ENCODE measurements around the gene NSG2. TPM values are rescaled to one million over a fixed set of nuclear protein-coding genes. Genes with fewer than 3 reads are reported as not detected.

The NSG2 gene
- polyA plus RNA-seq, 2 donors: 0.02 to 0.04 TPM

DNA sequence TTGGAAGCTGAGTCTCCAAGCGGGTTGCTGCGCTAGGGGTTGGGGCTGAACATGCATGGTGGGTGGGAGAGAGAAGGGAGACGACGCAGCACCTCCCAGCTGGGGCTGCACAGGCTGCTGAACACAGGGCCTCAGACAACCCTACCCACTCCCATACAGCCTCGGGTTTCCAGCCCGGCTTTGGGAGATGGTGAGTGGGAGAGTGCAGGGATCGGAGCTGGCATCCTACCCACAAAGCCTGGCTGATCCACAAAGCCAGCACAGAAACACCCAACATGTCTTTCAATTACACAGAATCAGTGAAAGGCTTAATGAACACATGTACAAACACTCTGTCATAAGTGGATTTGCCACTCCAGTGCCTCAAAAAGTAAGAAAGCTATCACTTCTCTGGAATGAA lies 64.8 kb downstream of the NSG2 start:
- Histone ChIP-seq H3K4me1 (ENCODE audit: control insufficient read depth in 2 of 2, insufficient read depth in 2 of 2, low read length in 1 of 2) (no peaks in the 10 kb centered on the region), H3K4me3 (ENCODE audit: low read depth in 1 of 2, low read length in 2 of 2) (no peak overlapping the region), H3K27me3 (ENCODE audit: control insufficient read depth in 1 of 2, insufficient read depth in 2 of 2, low read length in 2 of 2) (no peaks in the 10 kb centered on the region), H3K27ac (ENCODE audit: low read depth in 2 of 2, low read length in 1 of 2) (no peak overlapping the region), H3K9me3 (ENCODE audit: control insufficient read depth in 2 of 2, insufficient read depth in 1 of 2, low read depth in 1 of 2, low read length in 1 of 2) (no peaks in the 10 kb centered on the region), H3K36me3 (ENCODE audit: control insufficient read depth in 2 of 2, insufficient read depth in 2 of 2, low read length in 1 of 2) (no peaks in the 10 kb centered on the region)
- 85 to 86% methylated on average over 7 of the region's 7 CpGs for WGBS, 2 donors

DNA sequence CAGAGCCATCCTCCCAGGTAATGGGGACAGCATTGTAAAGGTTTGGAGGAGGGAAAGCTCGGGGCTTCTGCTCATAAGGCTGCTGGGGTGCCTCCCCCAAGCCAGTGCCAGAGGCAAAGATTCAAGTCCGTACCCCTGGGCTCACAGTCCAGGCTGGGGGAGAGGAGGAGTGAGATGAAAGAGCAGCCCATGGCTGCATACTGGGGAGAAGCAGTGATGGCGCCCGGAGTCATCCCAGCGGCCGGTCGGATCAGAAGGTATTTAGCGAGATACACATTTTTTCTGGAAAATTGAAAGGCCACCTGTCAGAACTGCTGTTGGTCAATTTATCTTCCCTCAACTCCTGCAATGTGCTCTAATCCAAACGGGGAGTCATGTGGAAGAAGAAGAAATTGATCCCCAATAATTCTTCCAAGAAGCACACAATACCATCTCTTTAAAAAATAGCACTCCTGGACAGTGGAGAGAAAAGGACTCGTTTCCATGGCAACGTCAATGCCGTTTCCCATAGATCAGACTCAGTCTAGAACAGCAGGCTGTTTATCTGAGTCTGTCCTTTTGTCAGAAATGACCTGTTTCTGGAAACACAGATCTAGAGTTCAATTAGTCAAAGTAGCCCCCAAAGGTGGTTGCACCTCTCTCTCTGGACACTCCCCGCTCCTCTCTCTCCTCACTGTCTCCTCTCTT lies 65.9 kb downstream of the NSG2 start:
- WGBS, 2 donors: 76 to 80% methylated on average over 13 of the region's 13 CpGs
- H3K36me3 ChIP-seq (ENCODE audit: control insufficient read depth in 2 of 2, insufficient read depth in 2 of 2, low read length in 1 of 2): no peaks in the 10 kb centered on the region
- H3K4me1 ChIP-seq (ENCODE audit: control insufficient read depth in 2 of 2, insufficient read depth in 2 of 2, low read length in 1 of 2): no peaks in the 10 kb centered on the region
- no peak overlapping the region for H3K4me3 ChIP-seq (ENCODE audit: low read depth in 1 of 2, low read length in 2 of 2)
- no peaks in the 10 kb centered on the region for H3K27me3 ChIP-seq (ENCODE audit: control insufficient read depth in 1 of 2, insufficient read depth in 2 of 2, low read length in 2 of 2)
- H3K9me3 ChIP-seq (ENCODE audit: control insufficient read depth in 2 of 2, insufficient read depth in 1 of 2, low read depth in 1 of 2, low read length in 1 of 2): no peaks in the 10 kb centered on the region
- no peak overlapping the region for H3K27ac ChIP-seq (ENCODE audit: low read depth in 2 of 2, low read length in 1 of 2)

DNA sequence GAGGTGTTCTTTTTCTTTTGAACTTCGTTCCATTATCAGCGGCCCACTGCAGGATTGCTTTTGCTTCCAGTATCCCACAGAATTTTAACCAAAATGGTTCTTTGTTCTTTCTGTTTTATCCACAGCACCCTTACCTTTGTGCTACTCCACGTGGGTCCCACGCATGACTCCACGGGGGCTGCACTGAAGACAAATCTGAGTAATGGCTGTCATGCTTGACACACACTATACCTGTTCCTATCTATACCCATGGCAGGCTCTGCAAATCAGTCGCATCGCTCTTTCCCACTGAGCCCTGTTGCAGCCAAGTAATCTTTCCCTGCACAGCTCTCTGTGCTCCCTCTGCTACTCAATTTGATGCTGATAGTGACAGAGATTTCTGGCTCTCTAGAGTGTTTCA lies 69.7 kb downstream of the NSG2 start:
- H3K4me1 ChIP-seq (ENCODE audit: control insufficient read depth in 2 of 2, insufficient read depth in 2 of 2, low read length in 1 of 2): no peaks in the 10 kb centered on the region
- no peak overlapping the region for H3K4me3 ChIP-seq (ENCODE audit: low read depth in 1 of 2, low read length in 2 of 2)
- H3K36me3 ChIP-seq (ENCODE audit: control insufficient read depth in 2 of 2, insufficient read depth in 2 of 2, low read length in 1 of 2): no peaks in the 10 kb centered on the region
- WGBS, 2 donors: 89 to 93% methylated on average over 7 of the region's 7 CpGs
- no peaks in the 10 kb centered on the region for H3K9me3 ChIP-seq (ENCODE audit: control insufficient read depth in 2 of 2, insufficient read depth in 1 of 2, low read depth in 1 of 2, low read length in 1 of 2)
- no peak overlapping the region for H3K27ac ChIP-seq (ENCODE audit: low read depth in 2 of 2, low read length in 1 of 2)
- H3K27me3 ChIP-seq (ENCODE audit: control insufficient read depth in 1 of 2, insufficient read depth in 2 of 2, low read length in 2 of 2): no peaks in the 10 kb centered on the region

DNA sequence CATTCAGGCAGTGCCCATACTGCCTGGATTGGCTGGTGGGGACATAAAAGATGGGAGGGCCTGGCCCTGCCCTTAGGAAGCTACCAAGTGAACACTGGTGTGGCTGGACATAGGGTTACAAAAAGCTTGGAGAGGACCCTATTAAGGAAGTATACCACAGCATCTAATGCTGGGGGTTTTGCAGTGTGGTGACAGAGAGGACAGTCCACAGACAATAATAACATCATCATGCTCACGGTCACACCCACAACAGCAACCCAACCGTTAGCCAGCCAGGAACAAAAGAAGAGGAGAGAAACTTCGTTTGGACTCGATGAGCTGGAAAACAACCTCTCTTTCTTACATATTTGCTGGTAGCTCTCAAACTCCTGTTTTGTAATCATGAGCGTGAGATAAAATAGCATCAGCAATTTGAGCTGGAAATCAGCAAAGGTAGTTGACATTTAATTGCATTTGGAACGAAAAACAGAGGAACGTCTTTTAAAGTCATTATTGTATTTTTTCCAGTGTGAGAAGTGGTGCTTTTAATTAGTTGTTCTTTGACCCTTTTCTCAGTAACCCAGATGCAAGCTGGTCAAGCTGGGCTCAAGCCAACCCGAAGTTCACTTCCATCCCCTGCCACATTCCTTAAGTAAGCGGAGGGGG lies 73.4 kb downstream of the NSG2 start:
- Histone ChIP-seq H3K4me1 (ENCODE audit: control insufficient read depth in 2 of 2, insufficient read depth in 2 of 2, low read length in 1 of 2) (no peaks in the 10 kb centered on the region), H3K27ac (ENCODE audit: low read depth in 2 of 2, low read length in 1 of 2) (no peak overlapping the region), H3K4me3 (ENCODE audit: low read depth in 1 of 2, low read length in 2 of 2) (no peak overlapping the region), H3K27me3 (ENCODE audit: control insufficient read depth in 1 of 2, insufficient read depth in 2 of 2, low read length in 2 of 2) (no peaks in the 10 kb centered on the region), H3K36me3 (ENCODE audit: control insufficient read depth in 2 of 2, insufficient read depth in 2 of 2, low read length in 1 of 2) (no peaks in the 10 kb centered on the region), H3K9me3 (ENCODE audit: control insufficient read depth in 2 of 2, insufficient read depth in 1 of 2, low read depth in 1 of 2, low read length in 1 of 2) (no peaks in the 10 kb centered on the region)
- WGBS, 2 donors: 71 to 73% methylated on average over 9 of the region's 9 CpGs

DNA sequence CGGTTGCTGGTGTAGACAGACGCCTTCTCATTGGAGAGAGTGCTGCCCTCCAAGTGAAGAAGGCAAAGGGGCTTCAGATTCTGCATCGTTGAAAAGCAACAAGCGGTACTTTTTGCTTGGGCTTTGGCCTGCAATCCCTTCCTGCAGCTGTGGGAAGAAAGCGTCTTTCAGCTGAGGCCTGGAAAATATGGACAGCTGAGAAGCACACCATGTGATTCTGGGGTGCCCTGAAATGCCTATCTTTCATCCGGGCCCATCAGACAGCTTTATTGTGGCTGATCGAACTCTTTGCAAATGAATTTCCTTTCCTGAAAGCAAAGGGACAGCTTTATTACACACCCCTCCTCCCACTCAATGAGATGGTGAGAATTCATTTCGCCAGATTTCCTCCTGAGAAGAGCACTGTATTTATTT lies 74.0 kb downstream of the NSG2 start:
- no peaks in the 10 kb centered on the region for H3K27me3 ChIP-seq (ENCODE audit: control insufficient read depth in 1 of 2, insufficient read depth in 2 of 2, low read length in 2 of 2)
- WGBS, 2 donors: 65 to 75% methylated on average over 8 of the region's 8 CpGs
- H3K4me1 ChIP-seq (ENCODE audit: control insufficient read depth in 2 of 2, insufficient read depth in 2 of 2, low read length in 1 of 2): no peaks in the 10 kb centered on the region

DNA sequence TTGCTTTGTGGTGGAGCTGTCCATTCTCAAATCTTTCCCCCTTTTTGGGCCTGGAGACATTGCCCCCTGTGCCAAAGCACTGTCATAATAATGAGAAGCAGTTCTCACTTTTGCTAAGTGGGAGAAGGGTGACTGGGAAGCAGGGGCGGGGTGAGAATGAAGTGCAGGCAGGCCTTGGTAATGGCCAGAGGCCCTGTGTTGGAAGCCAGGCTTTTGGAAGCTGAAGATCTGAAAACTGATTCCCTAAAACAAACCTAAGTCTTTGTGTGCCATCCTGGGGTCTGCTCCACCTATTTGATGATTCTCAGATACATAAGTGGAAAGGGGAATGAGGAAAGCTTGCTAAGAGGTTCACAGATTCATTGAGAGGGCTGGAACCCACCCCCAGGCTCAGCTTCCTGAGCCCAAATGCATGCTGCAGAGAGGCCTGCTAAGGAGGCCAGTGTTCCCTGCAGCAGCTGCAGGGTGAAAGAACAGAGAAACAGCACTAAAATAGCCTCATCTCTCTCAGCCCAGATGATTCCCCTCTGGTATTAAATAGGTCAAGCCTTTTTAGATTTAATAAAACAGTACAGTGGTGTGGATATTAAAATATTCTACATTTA lies 75.0 kb downstream of the NSG2 start:
- Histone ChIP-seq H3K4me3 (ENCODE audit: low read depth in 1 of 2, low read length in 2 of 2) (no peak overlapping the region), H3K36me3 (ENCODE audit: control insufficient read depth in 2 of 2, insufficient read depth in 2 of 2, low read length in 1 of 2) (no peaks in the 10 kb centered on the region), H3K27me3 (ENCODE audit: control insufficient read depth in 1 of 2, insufficient read depth in 2 of 2, low read length in 2 of 2) (no peaks in the 10 kb centered on the region), H3K27ac (ENCODE audit: low read depth in 2 of 2, low read length in 1 of 2) (no peak overlapping the region), H3K4me1 (ENCODE audit: control insufficient read depth in 2 of 2, insufficient read depth in 2 of 2, low read length in 1 of 2) (no peaks in the 10 kb centered on the region), H3K9me3 (ENCODE audit: control insufficient read depth in 2 of 2, insufficient read depth in 1 of 2, low read depth in 1 of 2, low read length in 1 of 2) (no peaks in the 10 kb centered on the region)
- 68 to 72% methylated on average over 1 of the region's 1 CpG for WGBS, 2 donors

More for the DNA sequence above, 74.0 kb downstream of the NSG2 start:
- H3K36me3 ChIP-seq (ENCODE audit: control insufficient read depth in 2 of 2, insufficient read depth in 2 of 2, low read length in 1 of 2): no peaks in the 10 kb centered on the region
- H3K27ac ChIP-seq (ENCODE audit: low read depth in 2 of 2, low read length in 1 of 2): no peak overlapping the region
- H3K9me3 ChIP-seq (ENCODE audit: control insufficient read depth in 2 of 2, insufficient read depth in 1 of 2, low read depth in 1 of 2, low read length in 1 of 2): no peaks in the 10 kb centered on the region
- no peak overlapping the region for H3K4me3 ChIP-seq (ENCODE audit: low read depth in 1 of 2, low read length in 2 of 2)

DNA sequence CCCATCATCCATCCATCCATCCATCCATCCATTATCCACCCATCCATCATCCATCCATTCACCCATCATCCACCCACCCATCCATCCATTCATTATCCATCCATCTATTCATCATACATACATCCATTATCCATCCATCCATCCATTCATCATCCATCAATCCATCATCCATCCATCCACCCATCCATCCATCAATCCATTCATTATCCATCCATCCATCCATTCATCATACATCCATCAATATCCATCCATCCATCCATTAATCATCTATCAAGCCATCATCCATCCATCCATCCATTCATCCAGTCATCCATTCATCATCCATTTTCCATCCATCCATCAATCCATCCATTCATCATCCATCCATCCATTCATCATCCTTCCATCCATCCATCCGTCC lies 89.0 kb downstream of the NSG2 start:
- Histone ChIP-seq H3K27me3 (ENCODE audit: control insufficient read depth in 1 of 2, insufficient read depth in 2 of 2, low read length in 2 of 2) (no peaks in the 10 kb centered on the region), H3K36me3 (ENCODE audit: control insufficient read depth in 2 of 2, insufficient read depth in 2 of 2, low read length in 1 of 2) (no peaks in the 10 kb centered on the region), H3K4me1 (ENCODE audit: control insufficient read depth in 2 of 2, insufficient read depth in 2 of 2, low read length in 1 of 2) (no peaks in the 10 kb centered on the region), H3K27ac (ENCODE audit: low read depth in 2 of 2, low read length in 1 of 2) (no peak overlapping the region), H3K4me3 (ENCODE audit: low read depth in 1 of 2, low read length in 2 of 2) (no peak overlapping the region), H3K9me3 (ENCODE audit: control insufficient read depth in 2 of 2, insufficient read depth in 1 of 2, low read depth in 1 of 2, low read length in 1 of 2) (peaks cover 0 to 4% of the 10 kb centered on the region in 2 donors)
- 76 to 83% methylated on average over 1 of the region's 1 CpG for WGBS, 2 donors

DNA sequence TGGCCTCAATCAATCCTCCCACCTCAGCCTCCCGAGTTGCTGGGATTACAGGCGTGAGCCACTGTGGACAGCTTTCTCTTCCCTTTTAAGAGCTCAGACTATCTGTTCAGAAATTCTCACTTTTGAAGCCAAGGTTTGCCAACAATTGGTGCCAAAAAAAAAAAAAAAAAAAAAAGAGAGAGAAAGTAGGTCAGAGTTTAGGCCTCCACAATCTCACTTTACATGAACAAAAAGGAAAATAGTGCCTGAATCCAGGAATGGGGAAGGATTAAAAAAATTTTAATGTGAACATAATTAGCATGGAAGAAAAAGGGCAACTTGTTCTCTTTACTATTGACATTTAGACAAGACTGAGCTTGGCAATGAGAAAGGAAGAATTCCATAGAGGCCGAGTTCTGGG lies 94.1 kb downstream of the NSG2 start:
- H3K9me3 ChIP-seq (ENCODE audit: control insufficient read depth in 2 of 2, insufficient read depth in 1 of 2, low read depth in 1 of 2, low read length in 1 of 2): no peaks in the 10 kb centered on the region
- no peaks in the 10 kb centered on the region for H3K4me1 ChIP-seq (ENCODE audit: control insufficient read depth in 2 of 2, insufficient read depth in 2 of 2, low read length in 1 of 2)
- H3K27ac ChIP-seq (ENCODE audit: low read depth in 2 of 2, low read length in 1 of 2): no peak overlapping the region
- H3K27me3 ChIP-seq (ENCODE audit: control insufficient read depth in 1 of 2, insufficient read depth in 2 of 2, low read length in 2 of 2): no peaks in the 10 kb centered on the region
- no peaks in the 10 kb centered on the region for H3K36me3 ChIP-seq (ENCODE audit: control insufficient read depth in 2 of 2, insufficient read depth in 2 of 2, low read length in 1 of 2)
- no peak overlapping the region for H3K4me3 ChIP-seq (ENCODE audit: low read depth in 1 of 2, low read length in 2 of 2)
- WGBS, 2 donors: 37 to 50% methylated on average over 3 of the region's 3 CpGs

DNA sequence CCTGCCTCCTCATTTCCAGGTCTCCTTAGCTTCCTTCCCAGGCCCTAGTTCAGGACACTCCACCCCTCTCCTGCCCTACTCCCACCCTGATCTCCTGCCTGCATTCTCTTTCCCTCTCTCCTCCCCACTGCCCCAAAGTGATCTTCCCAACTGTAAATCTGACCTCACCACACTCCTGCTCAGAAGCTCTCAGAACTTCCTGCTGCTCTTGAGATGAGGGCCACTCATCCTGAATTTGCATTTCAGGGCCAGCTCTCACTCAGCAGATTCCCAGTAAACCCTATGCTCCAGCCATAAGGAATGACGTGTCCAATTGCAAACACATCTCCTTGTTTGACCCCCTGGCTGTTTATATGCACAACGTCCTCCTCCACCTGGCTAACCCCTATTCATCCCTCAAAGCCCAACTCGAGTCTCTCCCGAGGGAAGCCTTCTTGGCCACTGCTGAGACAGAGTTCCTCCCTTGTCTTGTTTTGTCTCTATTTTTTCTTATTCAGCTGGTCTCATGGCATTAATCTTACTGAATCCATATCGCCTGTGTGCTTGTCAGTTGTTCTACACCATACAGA lies 95.0 kb downstream of the NSG2 start:
- Histone ChIP-seq H3K4me3 (ENCODE audit: low read depth in 1 of 2, low read length in 2 of 2) (no peak overlapping the region), H3K36me3 (ENCODE audit: control insufficient read depth in 2 of 2, insufficient read depth in 2 of 2, low read length in 1 of 2) (no peaks in the 10 kb centered on the region), H3K9me3 (ENCODE audit: control insufficient read depth in 2 of 2, insufficient read depth in 1 of 2, low read depth in 1 of 2, low read length in 1 of 2) (no peaks in the 10 kb centered on the region), H3K27ac (ENCODE audit: low read depth in 2 of 2, low read length in 1 of 2) (no peak overlapping the region), H3K4me1 (ENCODE audit: control insufficient read depth in 2 of 2, insufficient read depth in 2 of 2, low read length in 1 of 2) (no peaks in the 10 kb centered on the region), H3K27me3 (ENCODE audit: control insufficient read depth in 1 of 2, insufficient read depth in 2 of 2, low read length in 2 of 2) (no peaks in the 10 kb centered on the region)
- WGBS, 2 donors: 71 to 72% methylated on average over 5 of the region's 5 CpGs

All from esophagus (tissue), 2 donors.